Inflammatory macrophage treated with lipopolysaccharide for 1 hour (primary cell): ENCODE measurements around the gene GALNTL6.
"Not testable (repeated sequence)": the region's sequence is repeated elsewhere in the genome, so short reads cannot be mapped to it uniquely, and the experiment has no call there.

Experiments
- DNase-seq, 2 donors: peaks; one replicate each; pipeline ENCODE4 v3.0.0-alpha.2; 2020 to 2022

The GALNTL6 gene

GRCh38 chr4:172691552-172691951 is 878.3 kb downstream of the GALNTL6 start:
- no peak for DNase-seq

- no peak for DNase-seq
Observed at GRCh38 chr4:172692701-172693100, 879.5 kb downstream of the GALNTL6 start.

GRCh38 chr4:172698256-172698655 is 885.1 kb downstream of the GALNTL6 start:
- peak in 1 of 2 donors; percentile 6 for DNase-seq

- no peak for DNase-seq
Observed at GRCh38 chr4:172705565-172705964, 892.4 kb downstream of the GALNTL6 start.

- DNase-seq, result no peak
Observed at GRCh38 chr4:172706000-172706399, 892.8 kb downstream of the GALNTL6 start.

- DNase-seq, result no peak
Observed at GRCh38 chr4:172707622-172708021, 894.4 kb downstream of the GALNTL6 start.

- no peak for DNase-seq
Observed at GRCh38 chr4:172708184-172708583, 895.0 kb downstream of the GALNTL6 start.

- no peak for DNase-seq
Observed at GRCh38 chr4:172709376-172709775, 896.2 kb downstream of the GALNTL6 start.

GRCh38 chr4:172716291-172716690 is 903.1 kb downstream of the GALNTL6 start:
- DNase-seq, result no peak

GRCh38 chr4:172721659-172722058 is 908.5 kb downstream of the GALNTL6 start:
- no peak for DNase-seq

- DNase-seq, result no peak
Observed at GRCh38 chr4:172725581-172725980, 912.4 kb downstream of the GALNTL6 start.

- DNase-seq, result no peak
Observed at GRCh38 chr4:172726001-172726423, 912.8 kb downstream of the GALNTL6 start.

GRCh38 chr4:172727631-172728030 is 914.4 kb downstream of the GALNTL6 start:
- DNase-seq, result no peak

GRCh38 chr4:172733645-172734044 is 920.4 kb downstream of the GALNTL6 start:
- DNase-seq, result not testable (repeated sequence)

GRCh38 chr4:172734555-172734954 is 921.4 kb downstream of the GALNTL6 start:
- no peak for DNase-seq

- DNase-seq, result no peak
Observed at GRCh38 chr4:172736046-172736445, 922.8 kb downstream of the GALNTL6 start.

GRCh38 chr4:172740434-172740833 is 927.2 kb downstream of the GALNTL6 start:
- no peak for DNase-seq

GRCh38 chr4:172750910-172751309 is 937.7 kb downstream of the GALNTL6 start:
- no peak for DNase-seq

- DNase-seq, result no peak
Observed at GRCh38 chr4:172751550-172751949, 938.3 kb downstream of the GALNTL6 start.

- peak; percentile 25 to 28 for DNase-seq
Observed at GRCh38 chr4:172758586-172759340, 945.6 kb downstream of the GALNTL6 start.

- DNase-seq, result no peak
Observed at GRCh38 chr4:172760512-172760911, 947.3 kb downstream of the GALNTL6 start.

- no peak for DNase-seq
Observed at GRCh38 chr4:172762895-172763294, 949.7 kb downstream of the GALNTL6 start.

GRCh38 chr4:172770787-172771186 is 957.6 kb downstream of the GALNTL6 start:
- DNase-seq, result no peak

- no peak for DNase-seq
Observed at GRCh38 chr4:172772781-172773180, 959.6 kb downstream of the GALNTL6 start.
